Germinal center (tissue), 1 donor: ENCODE measurements around the gene TMTC1.

Source experiments
- DNase-seq: peaks from one replicate; pipeline ENCODE4 v3.0.0; 2012; ENCODE audit warnings: mixed read lengths, low spot score

TMTC1 gene

GRCh38 chr12:29739279-29739991 is 44.3 kb downstream of the TMTC1 start:
- no peak for DNase-seq

DNA sequence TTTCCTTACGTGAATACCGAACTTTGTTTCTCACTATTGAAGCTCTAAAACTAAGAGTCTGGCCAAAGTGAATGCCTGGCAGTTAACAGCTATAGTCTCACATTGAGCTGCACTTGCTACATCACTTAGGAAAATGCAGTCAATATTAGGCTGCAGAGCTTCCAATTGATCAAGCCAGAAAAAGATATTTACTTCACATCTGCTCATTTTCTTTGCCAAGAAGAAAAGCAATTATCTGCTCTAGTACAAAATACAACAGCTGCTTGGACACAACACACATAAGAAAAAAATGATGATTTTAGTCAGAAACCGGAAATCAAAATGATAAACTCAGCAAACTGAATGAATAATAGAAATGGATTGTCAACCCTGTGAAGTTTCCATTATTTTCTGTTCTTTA is 45.4 kb downstream of the TMTC1 start:
- DNase-seq = no peak

- no peak for DNase-seq
These were observed 46.1 kb downstream of the TMTC1 start for GRCh38 chr12:29737644-29738043.

DNA sequence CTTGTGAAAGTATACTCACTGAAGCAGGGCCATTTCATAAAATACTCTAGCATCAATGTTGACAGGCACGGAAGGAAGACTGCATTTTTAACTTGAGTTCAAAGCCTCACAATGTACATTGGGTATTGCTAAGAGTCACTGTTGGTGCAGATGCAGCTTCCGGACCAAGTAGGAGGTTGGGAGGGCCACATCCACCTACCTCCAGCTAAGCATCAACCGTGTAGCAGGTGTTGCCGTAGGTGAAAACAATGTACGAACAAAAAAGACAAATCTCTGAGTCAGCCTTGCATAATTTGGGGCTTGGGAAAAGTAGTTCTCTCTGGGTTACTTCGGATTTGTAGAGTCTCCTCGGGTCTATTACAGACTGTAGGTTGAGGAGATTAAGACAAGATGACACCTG is 48.1 kb downstream of the TMTC1 start:
- DNase-seq = no peak

GRCh38 chr12:29734734-29735133 is 49.0 kb downstream of the TMTC1 start:
- no peak for DNase-seq

GRCh38 chr12:29734305-29734704 is 49.4 kb downstream of the TMTC1 start:
- no peak for DNase-seq

GRCh38 chr12:29733501-29733900 is 50.2 kb downstream of the TMTC1 start:
- no peak for DNase-seq

DNA sequence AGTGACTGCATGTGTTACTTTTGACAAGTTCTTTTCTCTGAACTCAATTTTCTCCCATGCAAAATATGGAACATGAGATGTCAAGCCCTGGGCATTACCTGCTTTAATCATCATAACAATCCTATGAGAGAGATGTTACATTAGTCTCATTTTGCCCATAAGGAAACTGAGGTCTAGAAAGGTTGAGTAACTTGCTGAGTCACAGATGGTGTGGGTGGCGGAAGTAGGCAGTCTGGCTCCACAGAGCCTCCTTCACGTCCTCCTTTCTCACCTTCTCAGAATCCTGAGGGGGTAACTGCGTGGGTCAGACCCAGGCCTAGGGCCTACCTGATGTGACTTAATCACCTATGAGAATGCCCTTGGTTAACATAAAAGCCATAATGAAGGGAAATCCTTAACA is 50.7 kb downstream of the TMTC1 start:
- DNase-seq = no peak

DNA sequence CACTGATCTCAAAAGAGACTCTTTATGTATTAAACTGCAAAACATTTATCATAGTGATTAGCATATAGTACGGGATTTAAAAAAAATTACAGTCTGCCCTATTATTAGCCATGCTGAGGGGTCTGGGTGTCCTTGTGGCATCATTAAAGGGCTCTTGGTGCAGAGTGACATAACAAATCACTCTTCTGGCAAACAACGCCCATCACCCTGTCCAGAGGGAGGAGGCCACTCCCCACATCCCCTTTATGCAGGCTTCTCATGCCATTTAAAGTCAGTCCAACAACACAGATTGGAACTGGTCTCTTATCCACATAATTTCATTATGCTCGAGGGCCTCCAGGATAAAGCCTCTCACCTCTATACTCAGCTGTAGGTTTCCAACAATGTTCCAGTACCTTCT is 51.1 kb downstream of the TMTC1 start:
- DNase-seq = no peak

DNA sequence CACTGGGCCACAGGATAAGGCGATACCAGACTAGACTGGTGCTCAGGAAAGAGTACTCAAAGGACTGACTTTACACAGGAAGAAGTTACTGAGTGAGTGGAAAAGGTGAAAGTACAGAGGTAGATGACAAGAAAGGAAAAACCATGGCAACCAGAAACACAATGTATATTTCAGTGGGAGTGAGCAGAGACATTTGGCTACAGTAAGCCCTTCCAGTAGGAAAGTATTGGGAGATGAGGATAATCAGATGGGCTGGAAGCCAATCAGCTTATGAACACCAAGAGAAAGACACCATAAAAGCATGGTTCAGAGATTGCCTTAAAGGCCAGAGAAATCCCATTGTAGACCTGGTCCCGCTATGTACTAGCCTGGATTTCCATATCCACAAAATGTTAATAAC is 51.6 kb downstream of the TMTC1 start:
- DNase-seq = no peak

- no peak for DNase-seq
These were observed 52.2 kb downstream of the TMTC1 start for GRCh38 chr12:29731591-29731990.

DNA sequence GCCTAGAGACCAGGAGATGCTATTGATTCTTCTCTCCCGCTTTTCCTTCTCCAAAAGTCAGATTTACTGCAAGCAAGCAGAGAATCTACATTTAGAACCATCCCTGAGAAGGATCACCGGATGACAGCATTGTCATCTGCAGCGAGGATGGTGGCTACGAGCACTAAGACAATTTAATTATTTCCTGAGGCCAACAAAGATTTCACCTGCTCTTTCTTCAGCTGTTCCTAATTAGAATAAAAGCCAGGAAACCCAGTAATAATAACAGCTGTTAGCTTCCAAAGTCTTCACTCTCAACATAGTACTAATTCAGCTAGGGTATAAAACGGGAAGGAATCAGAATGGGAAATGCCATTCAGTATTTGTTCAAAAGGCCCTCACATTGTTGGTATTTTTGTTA is 53.3 kb downstream of the TMTC1 start:
- DNase-seq = no peak

DNA sequence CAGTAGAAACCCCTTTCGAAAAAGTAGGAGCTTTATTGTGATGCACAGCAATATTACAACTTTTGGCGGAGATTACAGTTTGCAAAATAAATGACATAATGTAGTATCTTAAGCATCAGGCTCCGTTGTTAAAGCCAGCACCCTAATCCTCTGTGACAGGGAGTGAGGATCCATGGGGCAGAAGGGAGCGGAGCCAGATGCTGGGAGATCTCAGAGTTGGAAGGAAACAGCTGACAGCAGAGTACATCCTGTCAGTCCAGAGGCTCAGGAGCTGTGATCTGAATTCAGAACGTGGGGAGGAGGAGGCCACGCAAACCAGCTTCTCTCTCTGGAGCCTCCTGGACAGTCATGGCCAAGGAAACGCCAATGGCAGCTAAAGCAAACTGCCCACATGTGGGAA is 55.7 kb downstream of the TMTC1 start:
- DNase-seq = no peak

DNA sequence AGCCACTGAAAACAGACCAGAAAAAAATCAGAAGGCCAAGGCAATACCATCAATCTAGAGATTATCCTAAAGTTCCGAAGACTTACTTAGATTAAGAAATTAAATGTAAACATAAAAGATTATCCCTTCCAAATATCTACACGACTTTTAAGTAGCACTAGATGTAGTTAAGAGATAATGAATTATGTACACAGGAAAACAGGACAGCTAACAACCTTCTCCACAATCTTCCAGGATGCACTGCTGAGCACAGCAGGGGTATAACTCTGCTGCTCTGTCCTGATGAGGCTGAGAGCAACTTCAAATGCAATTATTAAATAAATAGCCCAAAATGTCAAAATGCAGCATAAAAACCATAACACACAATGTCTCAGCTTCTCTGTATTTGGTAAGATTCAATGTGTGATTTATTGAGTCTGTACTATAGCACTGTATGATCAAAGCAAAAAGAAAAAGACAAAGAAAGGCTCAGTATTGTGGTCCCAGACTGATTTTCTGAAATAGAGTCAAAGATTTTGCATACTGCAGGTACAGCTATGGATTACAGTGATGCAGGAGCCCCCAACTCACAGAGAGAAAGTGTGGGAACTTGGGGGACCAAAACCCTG is 56.9 kb downstream of the TMTC1 start:
- no peak for DNase-seq

DNA sequence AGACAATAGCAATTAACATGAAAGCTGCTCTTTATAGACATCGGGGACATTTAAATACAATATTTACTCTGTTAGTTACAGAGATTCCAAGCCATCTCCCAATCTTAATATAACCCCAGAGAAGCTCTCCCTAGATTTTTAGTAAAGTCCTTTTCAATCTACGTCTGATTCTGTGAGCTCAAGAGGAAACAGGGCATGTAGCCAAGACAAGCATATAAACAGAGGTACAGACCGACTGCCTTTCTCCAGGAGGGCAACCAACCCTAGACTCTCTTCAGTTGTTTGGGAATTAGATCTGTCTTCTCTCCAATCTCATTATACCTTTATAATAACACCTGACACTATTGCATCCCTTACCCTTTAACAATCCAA is 57.4 kb downstream of the TMTC1 start:
- DNase-seq = no peak

GRCh38 chr12:29725587-29726320 is 58.0 kb downstream of the TMTC1 start:
- DNase-seq = no peak

- DNase-seq = no peak
These were observed 61.6 kb downstream of the TMTC1 start for GRCh38 chr12:29722164-29722563.

DNA sequence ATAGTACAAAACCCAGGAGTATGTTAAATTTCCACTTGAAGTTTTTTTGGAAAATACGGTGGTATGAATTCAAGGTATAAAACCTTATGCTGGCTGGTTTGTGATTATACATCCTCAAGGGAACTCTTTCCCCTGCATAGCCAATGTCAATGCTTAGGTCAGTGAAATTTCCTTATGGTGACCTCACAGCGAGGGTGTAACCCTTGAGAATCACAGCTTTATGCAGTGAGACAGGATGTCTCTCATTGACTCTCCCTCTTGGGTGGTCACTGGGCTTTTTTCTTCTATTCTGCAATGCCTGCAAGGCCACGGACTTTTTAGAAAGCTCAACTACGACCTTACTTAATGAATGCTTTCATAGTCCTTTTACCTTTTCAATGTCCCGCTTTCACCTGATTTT is 64.4 kb downstream of the TMTC1 start:
- DNase-seq = no peak

- no peak for DNase-seq
These were observed 66.1 kb downstream of the TMTC1 start for GRCh38 chr12:29717540-29718100.

DNA sequence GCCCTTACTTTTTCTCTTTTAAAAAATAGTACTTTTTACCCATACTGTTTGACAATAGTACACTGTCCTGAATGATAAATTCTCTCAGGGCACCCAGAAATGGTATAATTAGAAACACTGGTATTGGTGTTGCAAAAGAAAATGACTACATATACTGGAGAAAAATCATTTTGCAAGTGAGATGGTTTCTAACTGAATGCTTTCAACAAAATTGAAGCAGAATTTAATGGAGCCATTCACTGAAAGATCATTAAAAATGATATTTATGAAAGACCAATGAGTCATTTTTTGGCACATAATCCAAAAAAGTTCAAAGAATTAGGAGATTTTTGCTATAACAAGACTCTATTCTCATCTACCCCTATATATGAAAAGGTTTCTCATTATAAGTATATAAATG is 68.8 kb downstream of the TMTC1 start:
- DNase-seq = no peak

DNA sequence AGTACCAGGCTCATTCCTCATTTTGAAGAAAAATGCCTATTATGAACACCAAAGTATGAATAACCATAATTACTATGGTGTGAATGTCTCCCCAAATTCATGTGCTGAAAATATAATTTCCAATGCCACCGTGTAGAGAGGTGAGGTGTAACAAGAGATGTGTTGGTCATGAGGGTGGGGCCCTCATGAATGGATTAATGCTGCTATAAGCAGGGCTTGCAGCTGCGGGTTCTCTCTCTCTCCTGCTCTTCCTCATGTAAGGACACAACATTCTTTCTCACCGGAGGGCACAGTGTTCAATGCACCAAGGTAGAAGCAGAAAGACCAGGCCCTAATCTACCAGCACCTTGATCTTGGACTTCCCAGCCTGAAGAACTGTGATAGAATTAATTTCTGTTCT is 70.0 kb downstream of the TMTC1 start:
- no peak for DNase-seq

DNA sequence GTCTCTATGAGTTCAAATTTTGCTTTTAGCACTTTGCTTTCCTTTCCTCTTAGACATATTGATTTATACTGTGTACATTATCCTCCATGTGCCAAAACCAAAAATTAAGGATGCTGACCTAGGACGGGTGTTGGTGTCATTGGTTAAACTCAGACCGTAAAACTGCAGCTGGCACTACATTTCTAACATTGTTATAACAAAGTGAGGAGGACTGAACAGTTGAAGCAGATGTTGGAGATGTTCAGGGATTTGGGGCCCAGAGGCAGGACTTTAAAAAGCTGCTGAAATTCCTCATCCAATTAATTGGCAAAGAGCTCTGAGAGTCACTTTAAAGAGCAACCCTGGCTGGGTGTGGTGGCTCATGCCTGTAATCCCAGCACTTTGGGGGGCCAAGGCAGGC is 72.4 kb downstream of the TMTC1 start:
- DNase-seq = no peak

DNA sequence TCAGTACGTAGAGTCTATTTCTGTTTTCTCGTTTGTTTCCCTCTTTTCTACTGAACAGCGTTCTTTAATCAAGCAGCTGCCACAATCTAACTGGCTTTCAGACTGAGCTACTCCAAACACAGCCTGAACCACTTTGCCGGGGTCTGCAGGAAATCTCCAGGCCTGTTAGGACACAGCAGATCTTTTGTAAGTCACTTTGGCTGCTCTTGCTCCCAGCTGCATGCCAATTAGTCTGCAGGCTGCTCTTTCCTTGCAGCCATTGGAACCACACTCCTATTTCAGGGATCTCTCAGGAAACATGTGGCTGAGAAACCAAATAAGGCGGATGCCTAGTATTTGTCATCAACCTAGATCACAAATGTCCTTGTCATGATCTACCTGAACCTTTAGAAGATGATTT is 73.6 kb downstream of the TMTC1 start:
- no peak for DNase-seq
